ENCODE data around the gene PTPN7.

PTPN7 gene

GRCh38 chr1:202134645-202135172 lies 25.7 kb downstream of the PTPN7 start:
- TF ChIP-seq, protein P1, sequence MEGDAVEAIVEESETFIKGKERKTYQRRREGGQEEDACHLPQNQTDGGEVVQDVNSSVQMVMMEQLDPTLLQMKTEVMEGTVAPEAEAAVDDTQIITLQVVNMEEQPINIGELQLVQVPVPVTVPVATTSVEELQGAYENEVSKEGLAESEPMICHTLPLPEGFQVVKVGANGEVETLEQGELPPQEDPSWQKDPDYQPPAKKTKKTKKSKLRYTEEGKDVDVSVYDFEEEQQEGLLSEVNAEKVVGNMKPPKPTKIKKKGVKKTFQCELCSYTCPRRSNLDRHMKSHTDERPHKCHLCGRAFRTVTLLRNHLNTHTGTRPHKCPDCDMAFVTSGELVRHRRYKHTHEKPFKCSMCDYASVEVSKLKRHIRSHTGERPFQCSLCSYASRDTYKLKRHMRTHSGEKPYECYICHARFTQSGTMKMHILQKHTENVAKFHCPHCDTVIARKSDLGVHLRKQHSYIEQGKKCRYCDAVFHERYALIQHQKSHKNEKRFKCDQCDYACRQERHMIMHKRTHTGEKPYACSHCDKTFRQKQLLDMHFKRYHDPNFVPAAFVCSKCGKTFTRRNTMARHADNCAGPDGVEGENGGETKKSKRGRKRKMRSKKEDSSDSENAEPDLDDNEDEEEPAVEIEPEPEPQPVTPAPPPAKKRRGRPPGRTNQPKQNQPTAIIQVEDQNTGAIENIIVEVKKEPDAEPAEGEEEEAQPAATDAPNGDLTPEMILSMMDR (conservative IDR thresholded peaks at IDR 0.05) = no peak
- no peak overlapping the region for H3K27ac ChIP-seq

GRCh38 chr1:202133989-202134388 lies 26.4 kb downstream of the PTPN7 start:
- no peak overlapping the region for H3K27ac ChIP-seq
- TF ChIP-seq, protein P1 (conservative IDR thresholded peaks at IDR 0.05) = no peak

- H3K27ac ChIP-seq = no peak overlapping the region
- TF ChIP-seq, protein P1 (conservative IDR thresholded peaks at IDR 0.05) = no peak
Observed at GRCh38 chr1:202133496-202133895, 26.9 kb downstream of the PTPN7 start.

DNA sequence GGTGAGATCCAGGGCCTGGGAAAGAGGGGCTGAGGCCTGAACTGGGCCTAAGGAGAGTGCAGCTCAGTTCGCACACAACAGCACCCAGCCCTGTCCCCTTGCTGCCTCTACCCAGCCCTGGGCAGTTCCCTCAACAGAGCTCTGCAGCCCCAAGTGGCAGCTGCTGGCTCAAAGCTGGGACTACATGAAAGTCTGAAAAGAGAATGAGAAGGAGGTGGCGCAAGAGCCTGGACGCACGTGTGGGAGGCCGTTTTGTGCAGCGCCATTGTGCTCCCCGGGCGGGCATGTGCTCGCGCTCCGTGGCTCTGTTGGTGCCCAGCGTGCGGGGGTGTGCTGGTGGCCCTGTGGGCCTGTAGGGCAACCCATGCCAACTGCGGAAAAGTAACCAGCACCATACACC lies 27.4 kb downstream of the PTPN7 start:
- TF ChIP-seq, protein P1 (conservative IDR thresholded peaks at IDR 0.05) = no peak
- H3K27ac ChIP-seq = peak overlapping the region; percentile 15; the same call in 1 of the 2 replicates

GRCh38 chr1:202131956-202132821 lies 28.2 kb downstream of the PTPN7 start:
- H3K27ac ChIP-seq = peak overlapping the region; percentile 15; the same call in 1 of the 2 replicates
- TF ChIP-seq, protein P1 (conservative IDR thresholded peaks at IDR 0.05) = no peak

- TF ChIP-seq, protein P1 (conservative IDR thresholded peaks at IDR 0.05) = no peak
- no peak overlapping the region for H3K27ac ChIP-seq
Observed at GRCh38 chr1:202130816-202131522, 29.4 kb downstream of the PTPN7 start.

- TF ChIP-seq, protein P1 (conservative IDR thresholded peaks at IDR 0.05) = no peak
Observed at GRCh38 chr1:202130297-202130721, 30.1 kb downstream of the PTPN7 start.

More at GRCh38 chr1:202130297-202130721, 30.1 kb downstream of the PTPN7 start:
- H3K27ac ChIP-seq = no peak overlapping the region
